HFF-Myc (cell line): ENCODE results near the gene DENND11.
"Not testable (repeated sequence)": the region's sequence is repeated elsewhere in the genome, so short reads cannot be mapped to it uniquely, and the experiment has no call there.

ENCODE experiments used
- DNase-seq: peaks from one replicate; pipeline ENCODE4 v3.0.0-alpha.2; 2011; ENCODE audit warnings: low read depth; ENCODE audit errors: extremely low read depth
- H3K4me3 ChIP-seq: replicated peaks from 2 replicates; pipeline ENCODE4 v1.5.1; 2011; ENCODE audit warnings: low read depth, mild to moderate bottlenecking, control low read depth, low read length
- TF ChIP-seq, protein P1 (sequence below): IDR thresholded peaks from 2 replicates; pipeline ENCODE4 v1.5.1; 2012; ENCODE audit warnings: mild to moderate bottlenecking, low read depth, low read length, control low read depth; ENCODE audit errors: missing control alignments

DENND11 gene

DNA sequence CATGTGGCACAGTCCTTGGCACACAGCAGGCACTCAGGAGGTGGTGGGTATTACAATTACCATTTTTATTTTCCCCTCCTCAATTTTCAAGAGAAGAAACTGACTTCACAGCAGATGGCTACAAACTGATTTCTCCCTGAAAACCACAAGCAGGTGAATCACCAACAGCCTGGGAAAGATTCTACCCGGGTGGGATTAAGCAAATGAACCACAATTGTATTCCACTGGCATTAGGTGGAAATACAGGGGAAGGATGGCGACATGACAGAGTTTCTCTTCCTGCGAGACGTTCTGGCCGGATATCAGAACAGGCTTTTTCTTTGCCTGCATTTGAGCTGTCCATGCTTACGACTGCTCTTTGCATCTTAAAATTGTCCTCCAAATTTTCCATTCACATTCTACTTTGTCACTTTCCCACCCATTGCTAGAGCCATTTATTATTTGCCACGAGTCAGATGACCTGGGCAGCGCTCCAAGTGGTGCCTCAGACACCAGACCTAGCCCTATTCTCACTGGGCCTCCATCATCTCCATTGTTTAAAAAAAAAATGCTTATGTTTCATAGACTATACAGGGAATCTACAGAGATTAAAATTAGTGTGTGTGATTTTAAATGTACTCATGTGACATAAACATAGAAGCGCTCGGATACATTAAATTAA is 4.6 kb downstream of the DENND11 start:
- TF ChIP-seq, protein P1, sequence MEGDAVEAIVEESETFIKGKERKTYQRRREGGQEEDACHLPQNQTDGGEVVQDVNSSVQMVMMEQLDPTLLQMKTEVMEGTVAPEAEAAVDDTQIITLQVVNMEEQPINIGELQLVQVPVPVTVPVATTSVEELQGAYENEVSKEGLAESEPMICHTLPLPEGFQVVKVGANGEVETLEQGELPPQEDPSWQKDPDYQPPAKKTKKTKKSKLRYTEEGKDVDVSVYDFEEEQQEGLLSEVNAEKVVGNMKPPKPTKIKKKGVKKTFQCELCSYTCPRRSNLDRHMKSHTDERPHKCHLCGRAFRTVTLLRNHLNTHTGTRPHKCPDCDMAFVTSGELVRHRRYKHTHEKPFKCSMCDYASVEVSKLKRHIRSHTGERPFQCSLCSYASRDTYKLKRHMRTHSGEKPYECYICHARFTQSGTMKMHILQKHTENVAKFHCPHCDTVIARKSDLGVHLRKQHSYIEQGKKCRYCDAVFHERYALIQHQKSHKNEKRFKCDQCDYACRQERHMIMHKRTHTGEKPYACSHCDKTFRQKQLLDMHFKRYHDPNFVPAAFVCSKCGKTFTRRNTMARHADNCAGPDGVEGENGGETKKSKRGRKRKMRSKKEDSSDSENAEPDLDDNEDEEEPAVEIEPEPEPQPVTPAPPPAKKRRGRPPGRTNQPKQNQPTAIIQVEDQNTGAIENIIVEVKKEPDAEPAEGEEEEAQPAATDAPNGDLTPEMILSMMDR, result no peak
- no peak for DNase-seq
- no peak overlapping the region for H3K4me3 ChIP-seq

DNA sequence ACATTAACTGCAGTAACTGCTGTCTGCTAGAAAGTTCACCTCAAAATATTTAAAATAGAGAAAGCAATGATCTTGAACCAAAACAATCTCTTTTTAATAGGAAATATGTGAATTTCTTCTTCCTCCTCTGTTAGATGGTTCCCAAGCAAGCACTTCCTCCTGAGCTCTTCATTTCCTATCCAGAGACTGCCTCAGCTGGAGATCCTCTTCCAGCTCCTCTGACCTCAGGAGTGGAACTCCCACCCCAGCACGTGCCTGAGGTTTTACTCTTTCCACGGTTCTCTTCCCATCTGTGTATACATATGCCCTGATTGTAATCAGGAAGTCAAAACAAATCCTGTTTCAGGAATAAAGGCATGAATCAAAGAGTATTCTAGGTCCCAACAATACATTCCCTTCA is 5.6 kb downstream of the DENND11 start:
- TF ChIP-seq, protein P1, result no peak
- no peak for DNase-seq
- no peak overlapping the region for H3K4me3 ChIP-seq

DNA sequence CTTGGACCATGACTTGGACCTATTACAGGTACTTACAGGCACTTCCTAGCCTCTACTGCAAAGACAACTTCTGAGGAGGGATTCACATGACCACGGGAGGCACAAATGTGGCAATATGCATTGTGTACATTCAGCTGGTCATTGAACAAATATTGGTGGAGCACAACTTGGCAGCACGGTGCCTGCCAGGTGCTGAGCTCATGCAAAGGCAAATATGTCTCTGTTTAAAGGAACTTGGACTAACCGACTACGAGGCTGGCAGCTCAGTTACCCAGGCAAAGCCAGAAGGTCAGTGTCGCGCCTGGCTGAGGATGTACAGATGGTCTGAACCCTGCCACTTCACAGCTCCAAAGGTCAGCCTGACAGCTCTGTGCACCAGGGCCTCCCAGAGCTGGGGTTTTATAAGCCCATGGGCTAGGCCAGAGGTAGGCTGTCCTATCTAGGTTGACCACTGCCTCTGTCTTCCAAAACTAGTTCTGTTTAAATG is 6.1 kb downstream of the DENND11 start:
- no peak overlapping the region for H3K4me3 ChIP-seq
- no peak for DNase-seq

DNA sequence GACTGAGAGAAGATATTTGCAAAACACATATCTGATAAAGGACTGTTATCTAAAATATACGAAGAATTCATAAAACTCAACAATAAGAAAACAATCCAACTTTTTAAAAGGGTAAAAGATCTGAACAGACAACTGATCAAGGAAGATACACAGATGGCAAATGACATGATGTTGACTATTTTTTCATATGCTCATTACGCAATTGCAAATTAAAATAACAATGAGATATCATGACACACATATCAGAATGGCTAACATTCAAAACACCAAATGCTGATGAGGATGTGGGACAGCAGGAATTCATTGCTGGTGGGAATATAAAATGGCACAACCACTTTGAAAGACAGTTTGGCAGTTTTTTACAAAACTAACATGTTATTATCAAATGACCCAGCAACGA is 8.9 kb downstream of the DENND11 start:
- TF ChIP-seq, protein P1, result no peak
- no peak overlapping the region for H3K4me3 ChIP-seq
- DNase-seq, result no peak

More for the DNA sequence above, 6.1 kb downstream of the DENND11 start:
- TF ChIP-seq, protein P1, result no peak

DNA sequence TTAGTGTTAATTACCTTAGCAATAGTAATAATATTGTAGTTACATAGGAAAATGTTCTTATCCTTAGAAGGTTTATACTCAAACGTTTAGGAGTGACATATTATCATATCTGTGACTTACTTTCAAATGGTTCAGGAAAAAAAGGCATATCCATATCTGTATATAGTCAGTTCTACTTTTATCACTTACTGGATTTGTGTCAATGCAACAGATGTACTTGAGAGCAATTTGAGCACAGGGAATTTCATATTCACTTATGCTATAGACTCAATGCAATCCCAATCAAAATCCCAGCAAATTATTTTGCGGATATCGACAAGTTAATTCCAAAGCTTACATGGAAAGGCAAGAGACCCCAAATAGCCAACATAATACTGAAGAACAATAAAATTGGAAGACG is 10.0 kb downstream of the DENND11 start:
- TF ChIP-seq, protein P1, result no peak
- no peak overlapping the region for H3K4me3 ChIP-seq
- no peak for DNase-seq

DNA sequence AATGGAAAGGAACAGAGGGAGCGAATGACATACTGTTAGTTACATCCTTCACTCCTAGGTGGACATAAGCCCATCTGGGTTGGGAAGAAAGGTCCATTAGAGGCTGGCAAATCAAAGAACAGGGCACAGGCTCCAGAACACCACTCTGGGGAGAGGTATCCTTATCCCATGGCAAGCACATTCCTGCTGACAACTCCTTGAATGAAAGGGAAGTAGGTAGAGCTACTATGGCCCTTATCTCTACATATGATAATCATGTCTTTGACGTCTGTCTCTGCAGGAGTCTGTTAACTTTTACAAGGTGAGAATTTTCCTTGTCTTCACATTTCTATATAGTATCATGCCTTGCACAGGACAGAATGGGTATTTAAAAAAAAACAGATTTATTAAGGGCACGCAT is 10.4 kb downstream of the DENND11 start:
- no peak overlapping the region for H3K4me3 ChIP-seq
- TF ChIP-seq, protein P1, result no peak

DNA sequence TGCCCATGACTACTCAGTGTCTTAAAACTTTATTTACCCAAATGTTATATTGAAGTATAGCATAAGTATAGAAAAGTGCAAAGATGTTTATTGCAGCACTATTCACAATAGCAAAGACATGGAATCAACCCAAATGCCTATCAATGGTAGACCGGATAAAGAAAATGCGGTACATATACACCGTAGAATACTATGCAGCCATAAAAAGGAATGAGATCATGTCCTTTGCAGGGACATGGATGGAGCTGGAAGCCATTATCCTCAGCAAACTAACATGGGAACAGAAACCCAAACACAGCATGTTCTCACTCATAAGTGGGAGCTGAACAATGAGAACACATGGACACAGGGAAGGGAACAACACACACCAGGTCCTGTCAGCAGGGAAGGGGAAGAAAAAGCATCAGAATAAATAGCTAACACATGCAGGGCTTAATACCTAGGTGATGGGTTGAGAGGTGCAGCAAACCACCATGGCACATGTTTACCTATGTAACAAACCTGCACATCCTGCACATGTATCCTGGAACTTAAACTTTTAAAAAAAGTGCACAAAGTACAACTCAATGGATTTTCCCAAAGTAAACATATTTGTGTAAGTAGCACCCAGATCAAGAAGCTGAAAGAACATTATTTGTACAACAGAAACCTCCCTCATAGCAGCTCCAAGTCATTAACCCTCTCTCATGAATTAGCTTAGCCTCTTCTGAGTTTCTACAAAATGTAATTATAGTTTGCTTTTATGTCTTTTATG is 12.7 kb downstream of the DENND11 start:
- H3K4me3 ChIP-seq, DNase-seq: not testable (repeated sequence)

More for the DNA sequence above, 10.4 kb downstream of the DENND11 start:
- no peak for DNase-seq
